PC-3 (cell line): ENCODE results near the gene SLC45A2. TPM values are rescaled to one million over a fixed set of nuclear protein-coding genes. Genes with fewer than 3 reads are reported as not detected.

Experiments used
- ATAC-seq: fragments of 200-7000 bp; cut with Tn5 transposase; 2 replicates; pipeline ENCODE4 v1.9.1; 2020; ENCODE audit warnings: mild to moderate bottlenecking, moderate library complexity
- BruUV-seq: library from RNA; stranded (reverse); fragments of 400-500 nt; replicated peaks from 2 replicates; lab custom pipeline; 2021; lab: Mats Ljungman, UMichigan
- CTCF ChIA-PET: fragments of 300-600 bp; sonication (Branson Sonifier 250); formaldehyde crosslinking; loops from one replicate; lab custom pipeline; 2022; ENCODE audit warnings: antibody characterized with exemption; lab: Charles Lee
- POLR2A ChIA-PET: fragments of 300-600 bp; sonication (Branson Sonifier 250); formaldehyde crosslinking; loops from one replicate; lab custom pipeline; 2022; ENCODE audit warnings: antibody characterized with exemption; ENCODE audit not compliant: unreplicated experiment; lab: Charles Lee
- DNase-seq: peaks from one replicate; pipeline ENCODE4 v3.0.0-alpha.2; 2015
- H2AFZ ChIP-seq: fragments of 300-600 bp; sonication (generic); 2 replicates; pipeline ENCODE4 v1.6.0; 2016; ENCODE audit warnings: antibody characterized with exemption, low read length
- H3F3A ChIP-seq: fragments of 300-600 bp; sonication (generic); one replicate; pipeline ENCODE4 v1.6.0; 2017; ENCODE audit warnings: antibody characterized with exemption, low read length, control low read depth, mild to moderate bottlenecking; ENCODE audit not compliant: unreplicated experiment
- H3K27ac ChIP-seq: fragments of 300-600 bp; sonication (generic); 2 replicates; pipeline ENCODE4 v1.5.1; 2016; ENCODE audit warnings: mild to moderate bottlenecking, low read length
- H3K27me3 ChIP-seq: fragments of 300-600 bp; sonication (generic); 2 replicates; pipeline ENCODE4 v1.6.1; 2016; ENCODE audit warnings: low read length, mixed read lengths
- H3K36me3 ChIP-seq: fragments of 300-600 bp; sonication (generic); 2 replicates; pipeline ENCODE4 v1.6.1; 2016; ENCODE audit warnings: low read depth, mixed run types, low read length, mixed read lengths
- H3K4me1 ChIP-seq: fragments of 300-600 bp; sonication (generic); 2 replicates; pipeline ENCODE4 v1.5.1; 2016; ENCODE audit warnings: low read length; ENCODE audit not compliant: insufficient read depth
- H3K4me2 ChIP-seq: fragments of 300-600 bp; sonication (generic); 2 replicates; pipeline ENCODE4 v1.6.0; 2016; ENCODE audit warnings: low read length
- H3K4me3 ChIP-seq: fragments of 300-600 bp; sonication (generic); 2 replicates; pipeline ENCODE4 v1.5.1; 2016; ENCODE audit warnings: mild to moderate bottlenecking, low read length, mixed read lengths
- H3K79me2 ChIP-seq: fragments of 300-600 bp; sonication (generic); 2 replicates; pipeline ENCODE4 v1.6.1; 2017; ENCODE audit warnings: low read length, mixed read lengths
- H3K9ac ChIP-seq: fragments of 300-600 bp; sonication (generic); 2 replicates; pipeline ENCODE4 v1.6.0; 2016; ENCODE audit warnings: mild to moderate bottlenecking, low read length
- H3K9me2 ChIP-seq: fragments of 300-600 bp; sonication (generic); replicated peaks from 2 replicates; pipeline ENCODE4 v1.6.1; 2016; ENCODE audit warnings: mixed run types, low read length, mixed read lengths
- H3K9me3 ChIP-seq: fragments of 300-600 bp; sonication (generic); 2 replicates; pipeline ENCODE4 v1.6.1; 2016; ENCODE audit warnings: low read length, mixed read lengths
- H4K20me1 ChIP-seq: fragments of 300-600 bp; sonication (generic); 2 replicates; pipeline ENCODE4 v1.6.1; 2016; ENCODE audit warnings: low read length, mixed read lengths
- CTCF ChIP-seq: fragments of 300-600 bp; sonication (generic); conservative IDR thresholded peaks from 2 replicates; pipeline ENCODE4 v1.5.1; 2017; ENCODE audit warnings: antibody characterized with exemption, low read depth, mild to moderate bottlenecking, low read length
- EZH2 ChIP-seq: fragments of 300-600 bp; sonication (generic); IDR thresholded peaks from one replicate; pipeline ENCODE4 v1.6.1; 2017; ENCODE audit warnings: antibody characterized with exemption, mild to moderate bottlenecking, low read length; ENCODE audit not compliant: unreplicated experiment
- EZH2phosphoT487 ChIP-seq: fragments of 300-600 bp; sonication (generic); IDR thresholded peaks from 2 replicates; pipeline ENCODE4 v1.6.1; 2018; ENCODE audit warnings: mild to moderate bottlenecking, antibody characterized with exemption, low read length, borderline replicate concordance
- intact Hi-C: fragments of 100-400 bp; cut with micrococcal nuclease; formaldehyde crosslinking; loops from 2 replicates; pipeline ENCODE4 v1.9.0; 2023
- total RNA-seq: library from RNA; depleted of rRNA; stranded (reverse); fragments of >200 nt; gene quantifications from 2 replicates; pipeline ENCODE4 v1.2.3, GENCODE V29; 2014

SLC45A2 gene
- total RNA-seq, 1 experiment from 2014 or later: not detected

- Histone ChIP-seq H3K4me2 (no peak overlapping the region), H3K36me3 (no peaks in the 10 kb centered on the region), H3K79me2 (no peaks in the 10 kb centered on the region), H3K9me2 (no peaks in the 10 kb centered on the region), H4K20me1 (no peaks in the 10 kb centered on the region), H3K27ac (no peak overlapping the region), H3F3A (no peaks in the 10 kb centered on the region), H3K9me3 (no peaks in the 10 kb centered on the region), H3K4me3 (no peak overlapping the region), H3K9ac (no peak overlapping the region), H3K27me3 (no peaks in the 10 kb centered on the region), H3K4me1 (peaks cover 4% of the 10 kb centered on the region; the same call in 1 of the 2 replicates), H2AFZ (no peak overlapping the region)
- intact Hi-C loops: loop anchor here (1.0 kb wide), 2 partner anchors 498 to 532 kb away; no protein-coding TSS in a partner anchor
- TF ChIP-seq EZH2 (no peak), CTCF (no peak), EZH2phosphoT487 (no peak)
- ChIA-PET CTCF (interaction anchor here (0.6 to 0.7 kb wide), 2 partner anchors 33 to 533 kb away, joined by 3 read pairs; no protein-coding TSS in a partner anchor), POLR2A (no interaction called here)
- BruUV-seq: no TSS peak
- DNase-seq (peak; percentile 27), ATAC-seq (no peak)
These were observed 16.1 kb downstream of the SLC45A2 start for GRCh38 chr5:33968211-33969005.

- Histone ChIP-seq H3K4me2 (no peak overlapping the region), H4K20me1 (no peaks in the 10 kb centered on the region), H3K4me3 (no peak overlapping the region), H3K27ac (no peak overlapping the region), H2AFZ (no peak overlapping the region), H3K27me3 (no peaks in the 10 kb centered on the region), H3K9ac (no peak overlapping the region), H3K36me3 (no peaks in the 10 kb centered on the region), H3F3A (no peaks in the 10 kb centered on the region), H3K9me3 (no peaks in the 10 kb centered on the region), H3K79me2 (no peaks in the 10 kb centered on the region), H3K9me2 (no peaks in the 10 kb centered on the region), H3K4me1 (peaks cover 4% of the 10 kb centered on the region; the same call in 1 of the 2 replicates)
- POLR2A ChIA-PET: no interaction called here
- CTCF ChIA-PET: no interaction called here
- DNase-seq: no peak
- no peak for TF ChIP-seq CTCF
- no peak for TF ChIP-seq EZH2
- TF ChIP-seq EZH2phosphoT487: no peak
- intact Hi-C loops: no loop called here
- ATAC-seq: no peak
- BruUV-seq: no TSS peak
These were observed 17.7 kb downstream of the SLC45A2 start for GRCh38 chr5:33966805-33967204.
